Duodenal mucosa (tissue), 2 donors: ENCODE results near the gene DCAF17.
"Not testable (repeated sequence)": the region's sequence is repeated elsewhere in the genome, so short reads cannot be mapped to it uniquely, and the experiment has no call there.

Experiments
- H3K27ac ChIP-seq: one replicate; pipeline ENCODE4 v1.7.0; 2013; ENCODE audit warnings: low read depth, low read length
- H3K27me3 ChIP-seq, 2 donors: one replicate each; pipeline ENCODE4 v1.7.0; 2013; ENCODE audit warnings: low read length in 2 of 2, control low read depth in 1 of 2; ENCODE audit not compliant: insufficient read depth in 2 of 2, control insufficient read depth in 1 of 2
- H3K36me3 ChIP-seq, 2 donors: one replicate each; pipeline ENCODE4 v1.7.0; 2013; ENCODE audit warnings: low read length in 2 of 2, control low read depth in 1 of 2; ENCODE audit not compliant: insufficient read depth in 2 of 2, control insufficient read depth in 1 of 2
- H3K4me1 ChIP-seq, 2 donors: one replicate each; pipeline ENCODE4 v1.7.0; 2013; ENCODE audit warnings: low read length in 2 of 2, control low read depth in 1 of 2; ENCODE audit not compliant: insufficient read depth in 2 of 2, control insufficient read depth in 1 of 2
- H3K4me3 ChIP-seq, 2 donors: one replicate each; pipeline ENCODE4 v1.7.0; 2013; ENCODE audit warnings: low read length in 2 of 2, low read depth in 1 of 2
- H3K9ac ChIP-seq, 2 donors: one replicate each; pipeline ENCODE4 v1.7.0; 2013; ENCODE audit warnings: low read length in 2 of 2, low read depth in 1 of 2
- H3K9me3 ChIP-seq, 2 donors: one replicate each; pipeline ENCODE4 v1.7.0; 2013; ENCODE audit warnings: low read length in 2 of 2, control low read depth in 1 of 2; ENCODE audit not compliant: control insufficient read depth in 1 of 2

Gene DCAF17

DNA sequence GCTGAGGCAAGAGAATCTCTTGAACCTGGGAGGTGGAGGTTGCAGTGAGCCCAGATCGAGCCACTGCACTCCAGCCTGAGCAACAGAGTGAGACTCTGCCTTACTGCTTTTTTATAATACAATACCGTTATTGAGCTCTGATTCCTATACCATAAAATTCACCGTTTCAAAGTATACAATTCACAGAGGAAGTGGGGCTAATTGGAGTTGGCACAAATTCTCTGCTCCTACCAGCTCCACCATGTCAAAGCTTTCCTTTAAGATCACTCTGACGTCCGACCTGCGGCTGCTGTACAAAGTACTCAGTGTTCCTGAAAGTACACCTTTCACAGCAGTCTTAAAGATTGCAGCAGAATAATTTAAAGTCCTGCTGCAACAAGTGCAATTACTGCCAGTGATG lies 58.6 kb downstream of the DCAF17 start:
- Histone ChIP-seq H3K9ac (no peak overlapping the region), H3K4me3 (no peak overlapping the region), H3K4me1 (peaks cover 6 to 27% of the 10 kb centered on the region in 2 donors), H3K36me3 (no peaks in the 10 kb centered on the region), H3K27me3 (no peaks in the 10 kb centered on the region), H3K27ac (no peak overlapping the region), H3K9me3 (peaks cover 0 to 3% of the 10 kb centered on the region in 2 donors)

DNA sequence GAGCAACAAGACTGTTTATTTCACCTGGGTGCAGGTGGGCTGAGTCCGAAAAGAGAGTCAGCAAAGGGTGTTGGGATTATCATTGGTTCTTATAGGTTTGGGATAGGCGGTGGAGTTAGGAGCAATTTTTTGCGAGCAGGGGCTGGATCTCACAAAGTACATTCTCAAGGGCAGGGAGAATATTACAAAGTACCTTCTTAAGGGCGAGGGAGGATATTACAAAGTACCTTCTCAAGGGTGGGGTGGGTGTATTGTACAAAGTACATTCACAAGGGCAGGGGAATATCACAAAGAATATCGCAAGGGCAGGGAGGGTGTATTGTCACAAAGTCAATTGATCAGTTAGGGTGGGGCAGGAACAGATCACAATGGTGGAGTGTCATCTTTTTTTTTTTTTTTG lies 63.6 kb downstream of the DCAF17 start:
- H3K4me1 ChIP-seq, H3K27me3 ChIP-seq, H3K9ac ChIP-seq, H3K27ac ChIP-seq, H3K36me3 ChIP-seq, H3K4me3 ChIP-seq, H3K9me3 ChIP-seq: not testable (repeated sequence)

DNA sequence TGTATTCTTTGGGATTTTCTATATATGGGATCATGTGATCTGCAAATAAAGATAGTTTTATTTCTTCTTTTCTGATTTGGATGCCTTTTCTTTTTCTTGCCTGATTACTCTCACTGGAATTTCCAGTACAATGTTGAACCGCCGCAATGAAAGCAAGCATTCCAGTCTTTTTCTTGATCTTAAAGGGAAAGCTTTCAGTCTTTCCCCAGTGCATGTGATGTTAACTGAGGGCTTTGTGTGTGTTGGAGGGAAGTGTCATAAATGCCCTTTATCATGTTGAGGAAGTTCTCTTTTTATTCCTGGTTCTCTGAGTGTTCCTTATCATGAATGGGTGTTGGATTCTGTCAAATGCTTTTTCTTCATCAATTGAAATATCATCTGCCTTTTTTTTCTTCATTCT lies 71.3 kb downstream of the DCAF17 start:
- Histone ChIP-seq H3K27ac (no peak overlapping the region), H3K9ac (no peak overlapping the region), H3K4me3 (no peak overlapping the region), H3K4me1 (peaks cover 23 to 24% of the 10 kb centered on the region in 2 donors), H3K9me3 (peaks cover 0 to 3% of the 10 kb centered on the region in 2 donors), H3K27me3 (no peaks in the 10 kb centered on the region), H3K36me3 (no peaks in the 10 kb centered on the region)

DNA sequence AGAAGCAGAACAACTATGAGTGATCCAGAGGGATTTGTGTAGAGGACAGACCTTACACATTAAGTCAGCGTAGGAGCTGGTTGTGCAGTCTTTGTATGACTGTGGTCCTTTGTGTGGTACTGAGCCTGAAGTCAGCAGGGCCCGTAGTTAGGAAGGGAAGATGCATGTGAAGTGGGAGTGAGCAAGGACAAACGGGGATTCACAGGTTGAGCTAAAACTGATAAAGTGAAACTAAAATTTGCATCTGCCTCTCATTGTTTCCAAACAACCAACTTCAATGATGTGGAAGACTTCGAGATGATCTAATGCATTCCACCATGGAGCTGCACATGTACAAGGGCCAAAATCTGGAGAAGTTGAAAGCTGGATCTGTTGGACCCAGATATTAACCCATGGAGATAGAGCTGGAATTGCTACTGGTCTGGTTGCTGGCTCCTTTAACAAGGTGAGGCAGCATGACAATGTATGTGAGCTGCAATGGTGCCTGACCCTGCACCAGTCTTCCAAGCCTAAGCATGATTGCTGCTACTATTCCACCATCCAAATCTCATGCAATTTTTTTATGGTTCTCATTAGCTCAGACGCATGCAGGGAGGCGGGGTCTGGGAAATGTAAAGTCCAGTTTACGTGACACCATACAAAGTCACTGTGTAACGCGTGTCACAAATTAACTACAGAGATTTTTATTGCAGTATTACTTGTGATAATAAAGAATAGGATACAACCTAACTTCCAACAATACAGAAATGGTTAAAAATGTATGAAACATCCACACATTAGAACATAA lies 76.1 kb downstream of the DCAF17 start:
- Histone ChIP-seq H3K36me3 (no peaks in the 10 kb centered on the region), H3K27me3 (no peaks in the 10 kb centered on the region), H3K9ac (no peak overlapping the region), H3K4me3 (peak overlapping the region in 1 of 2 donors; percentile 0), H3K27ac (no peak overlapping the region), H3K9me3 (no peaks in the 10 kb centered on the region), H3K4me1 (peaks cover 30 to 40% of the 10 kb centered on the region in 2 donors)

DNA sequence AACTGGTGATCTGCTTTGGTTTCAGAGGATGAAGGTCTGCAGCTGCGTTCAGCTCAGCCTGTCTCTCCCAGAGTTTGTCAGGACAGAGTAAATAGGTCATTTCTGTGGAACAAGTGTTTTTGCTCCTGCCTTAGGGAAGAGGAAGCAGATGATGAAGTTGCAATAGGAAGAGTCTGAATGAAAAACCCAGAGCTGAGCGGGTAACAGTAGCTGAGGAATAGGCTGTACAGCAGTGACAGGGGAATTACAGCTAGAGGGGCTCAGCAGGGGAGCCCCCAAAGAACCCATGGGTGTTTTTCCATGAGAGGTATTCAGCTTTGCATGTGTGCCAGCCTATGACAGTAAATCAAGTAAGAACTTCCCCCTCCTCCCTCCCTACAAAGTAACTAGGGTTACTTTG lies 78.0 kb downstream of the DCAF17 start:
- Histone ChIP-seq H3K9me3 (no peaks in the 10 kb centered on the region), H3K4me3 (no peak overlapping the region), H3K27me3 (no peaks in the 10 kb centered on the region), H3K9ac (no peak overlapping the region), H3K36me3 (no peaks in the 10 kb centered on the region), H3K4me1 (peaks cover 30 to 40% of the 10 kb centered on the region in 2 donors), H3K27ac (no peak overlapping the region)

DNA sequence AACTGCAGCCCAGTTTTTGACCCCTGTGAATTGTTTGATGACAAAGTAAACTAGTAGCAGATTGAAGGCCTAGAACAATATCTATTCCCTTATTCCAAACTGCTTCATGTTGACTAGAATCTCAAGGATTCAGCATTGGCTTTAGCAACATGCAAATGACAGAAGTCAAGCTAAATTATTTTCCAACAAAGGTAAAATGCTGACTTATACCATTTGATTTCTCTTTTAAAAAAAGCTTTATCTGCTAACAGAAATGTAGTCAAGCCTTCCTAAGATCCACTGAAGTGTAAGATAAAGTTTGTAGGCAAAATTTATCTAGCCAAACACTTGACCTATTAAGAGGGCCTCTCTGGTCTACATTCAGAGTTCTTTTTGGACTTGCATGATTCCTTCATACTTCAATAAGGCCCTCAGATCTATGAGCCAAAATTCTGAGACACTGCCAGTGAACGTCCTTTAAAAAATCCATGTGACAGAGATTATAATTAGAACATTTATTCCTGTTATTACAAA lies 78.7 kb downstream of the DCAF17 start:
- H3K4me1 ChIP-seq = peaks cover 24 to 34% of the 10 kb centered on the region in 2 donors
- H3K36me3 ChIP-seq = no peaks in the 10 kb centered on the region
- H3K27me3 ChIP-seq = no peaks in the 10 kb centered on the region
- no peak overlapping the region for H3K27ac ChIP-seq
- no peak overlapping the region for H3K4me3 ChIP-seq
- no peaks in the 10 kb centered on the region for H3K9me3 ChIP-seq
- no peak overlapping the region for H3K9ac ChIP-seq

DNA sequence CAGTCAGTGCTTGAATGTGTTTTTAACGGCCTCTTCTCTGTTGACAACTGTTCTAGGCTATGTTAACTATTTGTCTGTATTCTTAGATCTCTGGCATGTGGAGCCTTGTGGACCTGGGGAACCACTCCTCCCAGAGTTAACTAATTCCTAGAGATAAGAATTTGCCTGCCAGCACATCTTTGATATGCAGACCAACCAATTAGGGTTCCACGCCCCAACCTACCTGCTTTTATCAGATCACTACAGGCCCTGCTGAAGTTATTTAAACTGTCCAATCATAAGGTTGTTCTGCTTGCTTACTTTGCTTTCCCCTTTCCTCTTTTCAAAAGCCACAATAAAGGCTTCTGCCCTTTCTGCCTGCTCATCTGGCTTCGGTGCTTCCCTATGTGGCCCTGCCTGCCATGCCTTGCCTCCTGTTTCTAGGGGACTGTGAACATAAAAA lies 79.7 kb downstream of the DCAF17 start:
- no peaks in the 10 kb centered on the region for H3K27me3 ChIP-seq
- peaks cover 20 to 31% of the 10 kb centered on the region in 2 donors for H3K4me1 ChIP-seq
- H3K9me3 ChIP-seq = no peaks in the 10 kb centered on the region
- no peak overlapping the region for H3K27ac ChIP-seq
- no peak overlapping the region for H3K9ac ChIP-seq
- no peak overlapping the region for H3K4me3 ChIP-seq
- H3K36me3 ChIP-seq = no peaks in the 10 kb centered on the region

DNA sequence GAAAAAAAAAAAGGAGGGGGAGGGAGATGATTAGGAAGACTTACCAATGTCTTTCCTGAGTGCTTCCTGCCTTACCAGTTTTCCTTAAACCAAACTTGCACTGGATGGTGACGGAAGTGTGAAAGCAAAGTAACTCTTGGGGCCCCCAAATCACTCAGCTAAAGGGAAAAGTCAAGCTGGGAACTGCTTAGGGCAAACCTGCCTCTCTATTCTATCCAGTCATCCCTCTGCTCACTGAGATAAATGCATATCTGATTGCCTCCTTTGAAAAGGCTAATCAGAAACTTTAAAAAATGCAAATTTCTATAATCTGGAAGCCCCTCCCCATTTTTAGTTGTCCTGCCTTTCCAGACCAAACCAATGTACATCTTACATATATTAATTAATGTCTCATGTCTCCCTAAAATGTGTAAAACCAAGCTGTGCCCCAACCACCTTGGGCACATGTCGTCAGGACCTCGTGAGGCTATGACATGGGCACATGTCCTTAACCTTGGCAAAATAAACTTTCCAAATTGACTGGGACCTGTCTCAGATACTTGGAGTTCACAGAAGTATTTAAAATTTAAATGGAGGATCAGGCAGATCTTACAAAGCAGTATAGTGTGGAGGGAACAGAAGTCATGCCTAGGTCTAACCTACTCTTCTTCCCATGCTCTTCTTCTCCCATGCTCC lies 81.0 kb downstream of the DCAF17 start:
- no peak overlapping the region for H3K4me3 ChIP-seq
- H3K27ac ChIP-seq = no peak overlapping the region
- H3K9me3 ChIP-seq = no peaks in the 10 kb centered on the region
- H3K4me1 ChIP-seq = peaks cover 9 to 21% of the 10 kb centered on the region in 2 donors
- H3K36me3 ChIP-seq = no peaks in the 10 kb centered on the region
- H3K27me3 ChIP-seq = no peaks in the 10 kb centered on the region
- H3K9ac ChIP-seq = no peak overlapping the region

DNA sequence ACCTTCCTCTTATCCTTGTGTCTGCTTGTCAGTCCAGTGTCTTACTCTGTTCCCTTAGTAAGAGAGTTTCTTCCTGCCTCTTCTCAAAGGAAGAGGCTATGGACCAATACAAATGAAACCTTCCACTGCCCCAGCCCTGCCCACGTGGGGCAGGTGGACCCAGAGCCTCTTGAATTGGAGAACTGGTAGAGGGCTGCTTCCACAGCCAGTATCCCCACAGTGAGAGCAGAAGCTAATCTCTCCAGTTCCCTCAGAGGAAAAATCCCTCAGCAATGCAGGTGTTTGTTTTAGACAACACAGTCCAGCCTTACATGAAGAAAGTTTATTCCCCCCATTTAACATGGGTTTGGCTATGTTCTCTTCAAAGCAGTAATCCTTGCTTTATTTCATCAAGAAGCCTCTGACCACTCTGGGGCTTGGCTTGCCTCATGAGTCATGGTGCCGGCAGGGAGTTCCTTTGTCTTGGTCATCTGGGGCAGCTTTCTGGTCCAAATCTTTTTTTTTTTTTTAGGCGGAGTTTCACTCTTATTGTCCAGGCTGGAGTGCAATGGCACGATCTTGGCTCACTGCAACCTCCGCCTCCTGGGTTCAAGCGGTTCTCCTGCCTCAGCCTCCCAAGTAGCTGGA lies 81.8 kb downstream of the DCAF17 start:
- Histone ChIP-seq H3K27ac (no peak overlapping the region), H3K27me3 (no peaks in the 10 kb centered on the region), H3K9me3 (no peaks in the 10 kb centered on the region), H3K4me1 (peaks cover 5 to 17% of the 10 kb centered on the region in 2 donors), H3K36me3 (no peaks in the 10 kb centered on the region), H3K4me3 (no peak overlapping the region), H3K9ac (no peak overlapping the region)

DNA sequence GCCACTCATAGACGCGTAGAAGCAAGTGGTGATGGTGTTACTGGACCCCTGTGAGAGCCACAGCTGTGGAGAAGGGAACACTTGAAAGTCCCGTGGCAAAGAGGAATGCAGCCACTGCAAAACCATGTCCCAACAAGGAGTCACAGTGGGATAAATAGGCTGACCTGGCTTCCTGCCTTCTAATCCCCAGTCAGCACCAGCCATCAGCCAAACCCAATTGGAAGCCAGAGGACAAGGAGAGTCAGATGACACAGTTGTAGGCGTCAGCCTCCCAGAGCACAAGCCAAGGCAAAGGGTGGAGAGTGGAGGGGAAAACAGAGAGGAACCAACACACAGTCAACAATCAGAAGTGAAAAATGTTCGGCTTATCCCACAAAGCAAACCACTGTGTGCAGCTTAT lies 82.8 kb downstream of the DCAF17 start:
- no peak overlapping the region for H3K4me3 ChIP-seq
- H3K9me3 ChIP-seq = no peaks in the 10 kb centered on the region
- no peaks in the 10 kb centered on the region for H3K36me3 ChIP-seq
- H3K9ac ChIP-seq = no peak overlapping the region
- H3K27me3 ChIP-seq = no peaks in the 10 kb centered on the region
- H3K27ac ChIP-seq = no peak overlapping the region
- H3K4me1 ChIP-seq = peaks cover 3 to 18% of the 10 kb centered on the region in 2 donors
